ENCODE data around the gene ZNF22. TPM values are rescaled to one million over a fixed set of nuclear protein-coding genes. Genes with fewer than 3 reads are reported as not detected.

The ZNF22 gene
- polyA plus RNA-seq (ENCODE audit: insufficient read length in 4 of 4), result 10 to 100 TPM; 73.7 to 97.9 (median 86.8) TPM

- peak in 3 of 4 donors; percentile 70 to 78 (median 77) for DNase-seq (ENCODE audit: low read depth in 4 of 4, low spot score in 2 of 4)
These were observed at the start of gene ZNF22 for GRCh38 chr10:45000752-45001380. Gene ZNF22, plus strand, starts transcription at chr10:45000923. Its CDS starts 2,446 bp downstream, at chr10:45003369.

DNA sequence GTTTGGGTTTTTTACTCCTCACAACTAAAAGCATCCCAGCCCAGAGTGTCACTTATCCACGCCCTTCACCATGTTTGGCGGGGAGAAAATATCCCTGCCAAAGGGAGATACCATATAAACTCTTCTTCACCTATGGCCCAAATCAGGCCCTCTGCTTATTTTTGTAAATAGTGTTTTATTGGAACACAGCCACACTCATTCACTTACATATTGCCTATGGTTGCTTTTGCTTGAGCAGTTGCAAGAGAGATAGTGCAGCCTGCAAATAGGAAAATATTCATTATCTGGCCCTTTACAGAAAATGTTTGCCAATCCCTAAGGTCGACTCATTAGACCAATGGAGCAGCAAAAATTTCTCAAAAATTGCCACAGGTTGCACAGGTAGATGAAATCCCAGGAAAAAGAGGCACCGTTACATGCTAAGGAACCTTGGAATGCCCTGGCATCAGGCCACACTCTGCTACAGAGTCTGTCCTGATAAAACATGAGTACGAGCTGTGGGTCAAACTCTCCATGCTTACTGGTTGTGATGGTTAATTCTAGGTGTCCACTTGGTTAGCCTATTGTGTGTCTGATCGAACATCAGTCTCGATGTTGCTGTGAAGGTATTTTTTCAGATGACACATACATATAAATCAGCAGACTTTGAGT, 49.0 kb upstream of the ZNF22 start:
- DNase-seq (ENCODE audit: low read depth in 4 of 4, low spot score in 2 of 4), result no peak

- DNase-seq (ENCODE audit: low read depth in 4 of 4, low spot score in 2 of 4), result no peak
These were observed 47.9 kb upstream of the ZNF22 start for GRCh38 chr10:44952779-44953231.

GRCh38 chr10:44954042-44954441, 46.7 kb upstream of the ZNF22 start:
- DNase-seq (ENCODE audit: low read depth in 4 of 4, low spot score in 2 of 4), result no peak

GRCh38 chr10:44954962-44955361, 45.8 kb upstream of the ZNF22 start:
- DNase-seq (ENCODE audit: low read depth in 4 of 4, low spot score in 2 of 4), result no peak

DNA sequence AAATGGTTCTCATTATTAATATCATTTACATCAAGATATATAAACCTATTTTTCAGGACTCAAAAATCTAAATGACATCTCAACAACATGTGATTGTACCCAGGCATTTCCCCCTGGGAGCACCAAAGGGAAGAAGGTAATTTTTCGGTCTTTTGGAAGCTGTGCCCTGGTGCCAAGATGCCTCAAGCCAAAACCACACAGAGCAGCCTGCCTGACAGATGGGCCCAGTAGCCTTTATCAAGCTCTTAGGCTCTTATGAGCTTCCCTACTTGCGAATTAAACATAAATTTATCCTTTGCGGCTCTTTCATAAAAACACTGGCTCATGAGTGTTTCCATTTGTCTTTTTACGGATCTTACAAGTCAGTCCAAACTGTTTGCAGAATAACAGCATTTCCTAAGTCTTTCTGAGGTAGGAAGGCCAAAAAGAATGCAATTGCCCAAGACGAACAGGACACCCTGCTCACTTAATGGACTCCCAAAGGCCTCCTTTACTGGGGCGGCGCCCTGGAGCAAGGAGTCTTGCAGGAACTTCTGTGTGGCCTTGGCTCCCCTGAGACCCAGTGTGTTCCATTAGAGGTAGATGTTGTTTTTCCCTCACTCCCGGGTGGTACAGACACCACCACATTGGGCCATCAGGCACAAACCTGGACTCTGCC, 45.2 kb upstream of the ZNF22 start:
- DNase-seq (ENCODE audit: low read depth in 4 of 4, low spot score in 2 of 4), result no peak

DNA sequence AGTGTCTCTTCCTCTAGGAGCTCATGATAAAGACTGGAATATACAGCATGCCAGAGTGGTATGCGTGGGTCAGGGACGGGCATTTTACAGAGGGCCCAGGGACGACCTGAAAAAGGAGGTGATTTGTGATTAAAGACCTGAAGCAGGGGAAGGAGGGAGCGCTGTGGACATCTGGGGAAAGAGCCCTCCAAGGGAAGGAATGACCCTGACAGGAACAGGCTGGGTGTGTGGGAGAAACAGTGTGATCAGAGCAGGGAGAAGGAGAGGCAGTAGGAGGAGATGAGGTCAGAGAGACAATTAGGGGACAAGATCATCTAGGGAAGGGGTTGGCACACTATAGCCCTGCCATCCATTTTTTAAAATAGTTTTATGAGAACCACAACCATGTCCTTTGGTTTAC, 44.5 kb upstream of the ZNF22 start:
- no peak for DNase-seq (ENCODE audit: low read depth in 4 of 4, low spot score in 2 of 4)

- DNase-seq (ENCODE audit: low read depth in 4 of 4, low spot score in 2 of 4), result no peak
These were observed 43.7 kb upstream of the ZNF22 start for GRCh38 chr10:44956717-44957706.

- no peak for DNase-seq (ENCODE audit: low read depth in 4 of 4, low spot score in 2 of 4)
These were observed 42.4 kb upstream of the ZNF22 start for GRCh38 chr10:44958196-44958897.

GRCh38 chr10:44958898-44959246, 41.9 kb upstream of the ZNF22 start:
- no peak for DNase-seq (ENCODE audit: low read depth in 4 of 4, low spot score in 2 of 4)

DNA sequence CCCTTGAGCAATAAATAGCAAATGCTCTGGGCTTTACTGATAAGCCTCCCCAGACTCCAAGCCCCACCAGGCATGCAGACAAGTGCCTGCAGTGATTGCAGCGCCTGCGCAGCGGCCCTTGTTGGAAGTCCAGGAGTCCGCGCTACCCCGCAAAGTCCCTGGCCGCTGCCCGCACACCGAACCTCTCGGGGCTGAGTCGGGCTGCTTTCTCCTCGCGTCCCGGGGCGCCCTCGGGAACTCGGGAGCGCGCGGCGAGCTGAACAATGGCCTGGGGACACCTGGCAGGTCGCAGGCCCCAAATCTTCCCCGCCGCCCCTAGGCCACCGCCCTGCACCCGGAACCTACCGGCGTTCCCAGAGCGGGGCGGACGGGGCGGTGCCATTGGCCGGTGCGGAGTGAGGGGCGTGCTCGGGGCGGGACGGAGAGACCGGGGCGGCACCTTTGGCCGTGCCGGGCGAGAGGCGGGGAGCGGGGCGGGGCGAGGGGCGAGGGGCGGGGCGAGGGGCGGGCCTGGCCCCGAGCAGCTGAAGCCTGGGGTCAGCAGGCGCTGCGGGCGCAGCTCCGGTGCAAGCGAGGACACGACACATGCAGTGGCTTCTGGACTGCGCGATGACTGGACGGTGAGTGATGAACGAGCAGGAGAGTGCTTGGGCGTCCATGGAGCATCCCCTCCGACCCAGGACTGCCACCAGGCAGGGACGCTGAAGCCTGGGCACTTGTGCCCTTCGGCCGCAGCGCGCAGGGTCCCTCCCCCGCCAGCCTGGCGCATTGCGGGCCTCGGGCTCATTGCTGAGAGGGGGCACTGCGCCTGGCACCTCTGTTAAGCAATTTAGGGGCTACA, 41.3 kb upstream of the ZNF22 start, which contains the start of gene RASSF4:
TSS of gene RASSF4 (plus strand) at position 556 of the 841 bp plus-strand sequence. CDS start 10,401 bp downstream, outside the sequence.
- DNase-seq (ENCODE audit: low read depth in 4 of 4, low spot score in 2 of 4), result peak in 1 of 4 donors; percentile 75

GRCh38 chr10:44960088-44960460, 40.6 kb upstream of the ZNF22 start:
- DNase-seq (ENCODE audit: low read depth in 4 of 4, low spot score in 2 of 4), result no peak

DNA sequence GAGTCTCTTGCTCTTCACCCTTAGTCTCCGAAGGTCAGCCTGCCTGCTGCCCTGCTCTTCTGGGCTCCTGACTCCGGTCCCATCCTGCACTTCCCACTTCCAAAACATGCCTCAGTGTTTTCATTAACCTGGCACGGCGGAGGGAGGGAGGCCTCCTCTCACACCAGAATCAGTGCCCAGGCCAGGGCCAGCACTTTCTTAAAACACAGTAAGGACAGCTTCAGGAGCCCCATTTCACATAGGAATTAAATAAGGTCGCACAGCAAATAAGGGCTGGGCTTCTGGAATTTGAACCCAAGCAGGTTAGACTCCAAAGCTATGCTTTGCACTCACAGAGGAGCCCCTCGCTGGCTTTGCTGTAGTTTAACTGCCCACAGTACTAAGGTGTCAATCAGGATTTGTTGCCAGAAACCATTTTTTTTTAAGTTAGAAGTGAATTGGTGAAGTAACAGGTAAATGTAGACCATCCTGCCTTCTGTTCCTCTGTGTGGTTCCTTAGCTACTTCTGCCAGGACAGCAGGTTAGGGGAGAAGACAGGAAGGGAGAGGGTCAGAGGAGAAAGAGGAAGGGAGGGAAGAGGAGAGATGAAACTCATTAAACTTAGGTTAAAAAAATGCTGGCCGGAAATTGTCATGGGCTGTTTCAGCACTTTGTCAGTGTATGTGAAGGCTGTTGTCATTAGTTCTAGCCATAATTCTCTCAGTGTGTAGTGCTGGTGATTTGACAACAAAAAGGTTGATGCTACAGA, 40.1 kb upstream of the ZNF22 start:
- no peak for DNase-seq (ENCODE audit: low read depth in 4 of 4, low spot score in 2 of 4)

DNA sequence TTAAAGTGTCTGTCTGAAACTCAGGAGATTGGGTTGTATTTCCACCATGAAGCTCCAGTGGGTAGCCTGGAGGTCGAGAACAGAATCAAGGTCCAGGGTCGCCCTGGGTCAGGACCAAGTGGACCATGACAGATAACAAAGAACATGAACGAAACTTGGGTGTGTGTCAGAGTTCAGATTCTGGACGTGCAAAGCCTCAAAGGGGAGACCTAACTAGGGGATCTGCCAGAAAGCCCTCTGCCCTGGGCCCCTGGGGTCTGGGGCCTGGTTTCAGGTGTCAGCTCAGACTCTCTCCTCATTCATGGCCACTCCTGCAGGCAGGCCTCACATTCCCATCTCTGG, 39.5 kb upstream of the ZNF22 start:
- no peak for DNase-seq (ENCODE audit: low read depth in 4 of 4, low spot score in 2 of 4)

GRCh38 chr10:44961931-44962750, 38.6 kb upstream of the ZNF22 start:
- DNase-seq (ENCODE audit: low read depth in 4 of 4, low spot score in 2 of 4), result no peak

DNA sequence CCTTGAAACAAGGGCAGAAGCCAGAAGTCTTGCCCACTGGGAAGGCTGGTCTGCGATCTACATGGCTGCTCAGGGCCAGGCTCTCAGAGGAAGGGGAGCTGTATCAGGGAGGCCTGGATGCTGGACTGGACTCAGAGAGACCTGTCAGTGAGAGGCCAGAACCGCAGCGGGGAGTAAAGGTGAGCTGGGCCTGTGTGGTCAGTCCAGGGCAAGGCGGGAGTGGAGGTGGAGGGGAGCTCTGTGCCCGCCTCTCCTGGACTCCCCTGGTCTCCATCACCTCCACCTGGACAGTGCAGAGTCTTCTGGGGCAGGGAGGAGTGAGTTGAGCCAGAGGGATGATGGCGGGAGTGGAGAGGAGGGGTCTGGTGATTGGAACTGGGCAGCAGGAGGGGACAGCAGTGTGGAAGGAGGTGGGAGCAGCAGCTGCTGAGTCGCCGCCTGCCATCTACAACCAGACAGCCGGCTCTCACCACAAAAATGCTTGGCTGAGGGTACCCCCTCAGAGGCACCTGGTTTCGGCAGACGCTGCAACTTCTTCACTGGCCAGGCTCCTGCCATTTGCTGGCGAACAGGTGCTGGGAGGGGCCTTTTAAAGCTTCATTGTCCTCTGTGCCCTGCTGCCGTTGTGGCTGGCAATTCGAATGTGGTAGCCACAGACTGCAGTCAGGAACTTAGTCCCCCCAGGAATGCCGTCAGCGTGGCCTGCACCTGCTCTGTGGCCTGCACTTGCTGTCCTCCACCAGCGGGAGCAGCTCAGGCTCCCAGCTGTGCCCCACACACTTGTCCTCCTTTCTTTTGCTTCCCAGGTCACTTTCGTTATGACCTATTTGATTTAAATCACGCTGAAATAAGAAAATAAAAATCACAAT, 37.6 kb upstream of the ZNF22 start:
- no peak for DNase-seq (ENCODE audit: low read depth in 4 of 4, low spot score in 2 of 4)
